ENCODE data around the gene LTB4R.

GRCh38 chr14:24266344-24267244, 44.7 kb upstream of the LTB4R start:
- TF ChIP-seq, protein P1, sequence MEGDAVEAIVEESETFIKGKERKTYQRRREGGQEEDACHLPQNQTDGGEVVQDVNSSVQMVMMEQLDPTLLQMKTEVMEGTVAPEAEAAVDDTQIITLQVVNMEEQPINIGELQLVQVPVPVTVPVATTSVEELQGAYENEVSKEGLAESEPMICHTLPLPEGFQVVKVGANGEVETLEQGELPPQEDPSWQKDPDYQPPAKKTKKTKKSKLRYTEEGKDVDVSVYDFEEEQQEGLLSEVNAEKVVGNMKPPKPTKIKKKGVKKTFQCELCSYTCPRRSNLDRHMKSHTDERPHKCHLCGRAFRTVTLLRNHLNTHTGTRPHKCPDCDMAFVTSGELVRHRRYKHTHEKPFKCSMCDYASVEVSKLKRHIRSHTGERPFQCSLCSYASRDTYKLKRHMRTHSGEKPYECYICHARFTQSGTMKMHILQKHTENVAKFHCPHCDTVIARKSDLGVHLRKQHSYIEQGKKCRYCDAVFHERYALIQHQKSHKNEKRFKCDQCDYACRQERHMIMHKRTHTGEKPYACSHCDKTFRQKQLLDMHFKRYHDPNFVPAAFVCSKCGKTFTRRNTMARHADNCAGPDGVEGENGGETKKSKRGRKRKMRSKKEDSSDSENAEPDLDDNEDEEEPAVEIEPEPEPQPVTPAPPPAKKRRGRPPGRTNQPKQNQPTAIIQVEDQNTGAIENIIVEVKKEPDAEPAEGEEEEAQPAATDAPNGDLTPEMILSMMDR (IDR thresholded peaks at IDR 0.05) = no peak
- TF ChIP-seq POLR2AphosphoS5 (IDR thresholded peaks at IDR 0.05) (no peak), POLR2A (IDR thresholded peaks at IDR 0.05) (no peak)

All from prostate gland (tissue), 2 donors.